Epidermal melanocyte (primary cell): Measurements from ENCODE around the gene KIF17.

Experiments used
- DNase-seq: peaks from one replicate; pipeline ENCODE4 v3.0.0; 2011; ENCODE audit warnings: low spot score; ENCODE audit not compliant: insufficient read length

KIF17 gene

GRCh38 chr1:20626524-20626923, 91.3 kb downstream of the KIF17 start:
- no peak for DNase-seq

GRCh38 chr1:20626098-20626427, 91.7 kb downstream of the KIF17 start:
- DNase-seq = no peak

DNA sequence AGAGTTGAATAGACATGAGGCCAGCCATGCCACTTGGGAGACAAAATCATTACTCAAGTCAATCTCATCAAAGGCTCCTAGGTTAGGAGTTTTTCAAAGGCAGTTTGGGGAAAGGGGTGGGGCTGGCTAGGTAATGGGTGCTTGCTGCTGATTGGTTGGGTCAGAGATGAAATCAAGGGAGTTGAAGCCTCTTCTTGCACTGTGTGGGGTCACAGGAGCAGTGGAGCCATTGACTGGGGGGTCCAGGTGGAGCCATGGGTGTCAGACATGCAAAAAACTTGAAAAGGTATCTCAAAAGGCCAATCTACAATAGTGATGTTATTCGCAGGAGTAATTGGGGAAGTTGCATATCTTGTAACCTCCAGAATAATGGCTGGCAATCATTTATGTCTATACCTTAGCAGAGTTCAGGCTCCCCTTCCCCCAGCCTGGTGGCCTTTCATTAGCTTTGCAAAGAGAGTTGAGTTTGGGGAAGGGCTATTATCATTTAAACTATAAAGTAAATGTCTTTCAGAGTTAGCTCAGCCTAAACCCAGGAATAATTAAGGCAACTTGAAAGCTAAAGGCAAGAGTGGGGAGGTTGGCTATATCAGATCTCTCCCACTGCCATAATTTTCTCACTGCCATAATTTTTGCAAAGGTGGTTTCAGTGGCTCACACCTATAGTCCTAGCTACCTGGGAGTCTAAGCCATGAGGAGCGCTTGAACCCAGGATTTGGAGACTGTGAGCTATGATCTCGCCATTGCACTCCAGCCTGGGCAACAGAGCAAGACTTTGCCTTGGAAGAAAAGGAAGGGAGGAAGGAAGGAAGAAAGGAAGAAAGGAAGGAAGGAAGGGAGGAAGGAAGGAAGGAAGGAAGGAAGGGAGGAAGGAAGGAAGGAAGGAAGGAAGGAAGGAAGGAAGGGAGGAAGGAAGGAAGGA, 92.4 kb downstream of the KIF17 start:
- no peak for DNase-seq

- DNase-seq = no peak
Observed at GRCh38 chr1:20624709-20625108, 93.1 kb downstream of the KIF17 start.

GRCh38 chr1:20621012-20621411, 96.8 kb downstream of the KIF17 start:
- no peak for DNase-seq

- DNase-seq = no peak
Observed at GRCh38 chr1:20619999-20620398, 97.8 kb downstream of the KIF17 start.

DNA sequence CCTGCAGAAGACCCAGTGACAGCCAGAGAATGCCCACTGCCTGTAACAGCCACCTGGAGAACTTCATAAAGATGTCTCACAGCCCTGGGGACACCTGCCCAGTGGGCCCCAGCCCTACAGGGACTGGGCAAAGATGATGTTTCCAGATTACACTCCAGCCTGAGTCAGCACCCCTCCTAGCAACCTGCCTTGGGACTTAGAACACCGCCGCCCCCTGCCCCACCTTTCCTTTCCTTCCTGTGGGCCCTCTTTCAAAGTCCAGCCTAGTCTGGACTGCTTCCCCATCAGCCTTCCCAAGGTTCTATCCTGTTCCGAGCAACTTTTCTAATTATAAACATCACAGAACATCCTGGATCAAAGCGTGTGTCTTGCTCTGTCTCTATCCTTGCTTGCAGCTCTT, 99.3 kb downstream of the KIF17 start:
- no peak for DNase-seq

DNA sequence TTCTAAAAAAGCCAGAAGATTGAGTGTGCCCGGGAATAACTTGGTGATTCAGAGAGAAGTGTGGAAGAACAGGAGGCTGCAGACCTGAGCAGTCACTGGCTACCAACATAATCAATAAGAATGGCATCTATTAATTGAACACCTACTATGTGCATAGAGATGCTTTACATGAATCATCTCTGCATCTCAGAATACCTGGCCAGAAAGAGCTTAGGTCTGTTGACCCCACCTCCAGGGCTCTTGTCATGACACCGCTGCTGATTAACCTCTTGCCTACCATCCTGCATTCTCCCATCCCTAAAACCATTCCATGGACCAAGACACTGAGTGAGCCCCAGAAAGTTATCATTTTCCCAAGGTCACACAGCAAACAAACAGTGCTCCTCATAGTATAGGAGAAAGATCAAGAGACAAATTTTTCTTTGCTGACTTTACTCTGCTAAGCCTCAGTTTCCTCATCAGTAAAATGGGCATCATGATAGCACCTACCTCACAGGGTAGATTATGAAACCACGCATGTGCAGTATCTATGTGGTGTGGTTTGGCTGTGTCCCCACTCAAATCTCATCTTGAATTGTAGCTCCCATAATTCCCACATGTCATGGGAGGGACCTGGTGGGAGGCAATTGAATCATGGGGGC, 100.8 kb downstream of the KIF17 start:
- no peak for DNase-seq

- DNase-seq = no peak
Observed at GRCh38 chr1:20615946-20616846, 101.6 kb downstream of the KIF17 start.

- DNase-seq = no peak
Observed at GRCh38 chr1:20614131-20614579, 103.7 kb downstream of the KIF17 start.
